Activated CD4-positive, alpha-beta T cell treated with anti-CD3 and anti-CD28 coated beads, Interleukin-2, amount 50 U/mL, for 1 hour (primary cell): Measurements from ENCODE around the gene CUL3.

ENCODE experiments used
- DNase-seq: peaks from one replicate; pipeline ENCODE4 v3.0.0-alpha.2; 2020

The CUL3 gene

GRCh38 chr2:224579411-224579810, 5.8 kb downstream of the CUL3 start:
- no peak for DNase-seq

GRCh38 chr2:224577541-224577940, 7.6 kb downstream of the CUL3 start:
- DNase-seq, result no peak

- no peak for DNase-seq
Measured at GRCh38 chr2:224576088-224576715, 9.0 kb downstream of the CUL3 start.

GRCh38 chr2:224574423-224575084, 10.6 kb downstream of the CUL3 start:
- no peak for DNase-seq

- DNase-seq, result no peak
Measured at GRCh38 chr2:224573724-224574123, 11.4 kb downstream of the CUL3 start.

- DNase-seq, result no peak
Measured at GRCh38 chr2:224572338-224572737, 12.8 kb downstream of the CUL3 start.

DNA sequence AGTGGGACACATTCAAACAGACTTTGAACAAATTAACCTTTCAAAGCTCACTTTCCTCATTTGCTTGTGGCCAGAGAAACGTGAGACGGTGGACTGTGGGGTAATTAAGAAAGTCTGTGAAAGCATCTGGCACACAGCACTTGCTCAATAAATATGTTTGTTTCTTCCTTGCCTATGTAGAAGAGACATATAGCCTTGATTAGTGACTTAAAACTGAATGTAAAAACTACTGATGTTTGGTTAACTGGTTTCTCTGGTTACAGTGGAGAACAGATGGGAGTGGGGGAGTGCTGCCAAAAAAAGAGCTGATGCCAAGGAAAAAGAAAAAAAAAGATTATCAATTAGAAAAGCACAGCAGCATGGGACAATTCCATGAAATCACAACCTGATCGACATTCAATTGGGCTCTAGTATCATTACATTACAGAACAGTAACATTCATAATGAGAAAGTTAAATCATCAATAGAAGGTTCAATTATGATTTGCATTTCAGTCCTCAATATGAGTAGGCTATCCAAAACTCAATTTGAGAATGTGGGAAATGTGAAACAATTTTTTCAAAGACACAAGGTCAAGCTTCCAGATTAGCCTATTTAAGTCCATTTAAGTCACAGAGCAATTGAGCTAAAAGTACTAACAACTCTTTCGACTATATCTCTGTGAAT, 14.7 kb downstream of the CUL3 start:
- DNase-seq, result no peak

GRCh38 chr2:224569654-224570053, 15.5 kb downstream of the CUL3 start:
- no peak for DNase-seq

- DNase-seq, result no peak
Measured at GRCh38 chr2:224565452-224566035, 19.6 kb downstream of the CUL3 start.

DNA sequence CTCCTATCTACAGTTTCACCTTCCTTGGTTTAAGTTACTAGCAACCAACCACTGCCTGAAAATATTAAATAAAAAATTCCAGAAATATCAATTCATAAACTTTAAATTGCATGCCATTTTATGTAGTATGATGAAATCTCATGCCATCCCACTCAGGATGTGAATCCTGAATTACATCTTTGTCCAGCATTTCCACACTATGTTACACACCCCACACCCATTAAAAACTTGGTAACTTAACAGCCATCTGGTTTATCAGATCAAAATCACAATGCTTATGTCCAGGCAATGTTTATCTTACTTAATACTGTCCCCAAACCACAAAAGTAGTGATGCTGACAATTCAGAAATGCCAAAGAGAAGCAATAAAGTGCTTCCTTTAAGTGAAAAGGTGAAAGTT, 21.6 kb downstream of the CUL3 start:
- no peak for DNase-seq

GRCh38 chr2:224562831-224563230, 22.3 kb downstream of the CUL3 start:
- DNase-seq, result no peak

DNA sequence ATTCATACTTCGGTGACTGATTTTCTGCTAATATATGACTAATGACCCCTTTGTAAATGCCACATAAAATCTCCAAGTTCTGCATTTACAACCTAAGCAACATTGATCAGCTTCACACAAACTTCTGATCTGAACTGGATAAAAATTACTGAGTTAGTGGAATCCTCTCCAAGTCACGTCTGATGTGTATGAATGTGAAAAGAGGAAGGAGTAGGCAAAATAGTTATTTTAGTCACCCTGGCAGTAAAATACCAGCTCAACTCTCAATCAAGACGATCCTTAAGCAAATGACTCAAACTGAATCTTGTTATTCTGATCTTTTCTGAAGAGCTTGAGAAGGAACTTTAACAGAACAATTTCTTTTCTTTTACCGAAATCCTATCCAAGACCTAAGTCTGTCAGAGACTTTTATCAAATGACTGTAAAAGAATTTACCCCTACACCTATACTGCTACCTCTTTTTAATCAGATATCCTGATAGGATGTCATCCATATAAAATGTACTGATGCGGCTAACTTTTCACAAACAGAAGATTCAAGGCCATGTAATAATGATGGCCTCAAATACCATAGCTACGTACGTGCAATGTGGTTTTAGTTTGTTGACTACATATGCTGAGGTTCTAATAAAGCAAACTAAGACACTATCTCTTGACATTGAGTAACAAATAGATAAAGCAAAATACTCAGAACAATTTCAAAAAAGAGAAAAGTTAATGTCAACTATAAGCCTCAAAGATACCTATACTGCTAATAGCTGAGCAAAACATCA, 23.7 kb downstream of the CUL3 start:
- no peak for DNase-seq

DNA sequence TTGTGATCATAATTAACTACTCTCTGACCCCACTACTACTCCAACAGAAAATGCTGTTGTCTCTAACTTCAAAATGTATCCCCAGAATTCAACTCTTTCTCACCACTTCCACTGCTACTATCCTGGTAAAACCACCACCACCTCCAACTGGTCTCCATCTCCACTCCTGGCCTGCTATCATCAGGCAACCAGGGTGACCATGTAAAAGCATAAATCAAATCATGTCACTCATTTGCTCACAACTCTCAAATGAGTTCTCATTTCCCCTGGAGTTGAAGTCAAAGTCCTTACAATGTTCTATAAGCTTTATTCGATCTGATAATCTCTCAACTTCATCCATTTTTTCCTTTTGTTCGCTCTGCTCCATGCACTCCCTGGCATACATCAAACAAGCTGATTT, 24.6 kb downstream of the CUL3 start:
- DNase-seq, result no peak

- no peak for DNase-seq
Measured at GRCh38 chr2:224557610-224558009, 27.6 kb downstream of the CUL3 start.

GRCh38 chr2:224556381-224556780, 28.8 kb downstream of the CUL3 start:
- no peak for DNase-seq

DNA sequence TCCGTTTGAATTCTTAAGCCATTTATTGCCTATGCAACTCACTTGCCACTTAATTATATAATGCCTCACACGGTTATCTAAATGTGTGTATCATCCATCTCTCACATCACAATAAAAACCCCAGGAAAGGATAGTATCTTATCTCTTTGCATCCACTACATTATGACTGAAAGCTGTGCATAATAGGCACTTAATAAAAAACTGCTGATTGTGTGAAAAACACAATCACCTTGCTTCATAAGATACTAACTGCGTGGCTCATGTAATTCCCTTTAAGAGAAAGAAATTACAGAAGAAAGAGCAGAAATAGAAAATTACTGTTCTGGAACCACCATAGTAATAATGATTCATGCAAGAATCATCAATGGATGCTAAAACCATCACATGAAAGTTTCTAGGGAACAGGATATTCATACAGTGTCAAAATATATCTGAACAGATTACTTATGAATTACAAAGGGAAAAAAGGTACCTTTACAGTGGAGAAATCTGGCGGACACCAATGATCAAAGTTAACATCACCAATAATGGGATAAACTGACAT, 29.3 kb downstream of the CUL3 start:
- DNase-seq, result no peak

GRCh38 chr2:224552771-224553170, 32.4 kb downstream of the CUL3 start:
- DNase-seq, result no peak

- DNase-seq, result no peak
Measured at GRCh38 chr2:224551693-224552092, 33.5 kb downstream of the CUL3 start.

GRCh38 chr2:224546926-224547325, 38.2 kb downstream of the CUL3 start:
- no peak for DNase-seq

DNA sequence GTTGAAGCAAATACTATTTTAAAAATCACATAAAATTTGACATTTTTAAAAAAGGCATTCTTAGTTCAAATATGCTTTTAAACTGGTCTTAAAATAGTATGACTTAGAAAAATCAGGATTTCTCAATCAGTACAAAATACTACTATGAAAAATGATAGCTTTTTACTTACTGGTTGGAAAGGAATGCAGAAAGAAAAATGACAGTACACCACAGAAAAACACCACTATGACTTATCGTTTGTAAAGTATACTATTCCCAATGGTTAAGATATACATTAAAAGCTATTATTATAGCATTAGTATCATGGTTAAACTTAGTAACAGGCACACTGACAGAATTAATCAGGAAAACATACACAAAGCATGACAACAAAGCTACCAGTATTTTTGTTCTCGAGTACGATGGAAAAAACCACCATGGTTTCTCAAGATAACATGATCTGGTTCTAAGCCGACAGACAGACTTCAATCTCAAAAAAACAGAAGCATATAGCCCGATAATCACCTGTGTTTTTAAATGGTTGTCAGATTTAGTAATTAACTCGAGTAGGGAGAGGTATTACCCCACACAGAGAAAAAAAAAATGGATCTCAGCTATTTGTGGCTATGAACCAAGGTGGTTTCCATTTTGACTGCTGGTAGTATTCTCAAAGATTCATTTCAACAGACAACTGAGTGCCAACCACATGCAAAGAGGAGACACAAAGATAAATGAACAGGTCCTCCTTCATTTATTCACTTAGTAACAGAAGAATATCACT, 39.1 kb downstream of the CUL3 start:
- DNase-seq, result no peak

DNA sequence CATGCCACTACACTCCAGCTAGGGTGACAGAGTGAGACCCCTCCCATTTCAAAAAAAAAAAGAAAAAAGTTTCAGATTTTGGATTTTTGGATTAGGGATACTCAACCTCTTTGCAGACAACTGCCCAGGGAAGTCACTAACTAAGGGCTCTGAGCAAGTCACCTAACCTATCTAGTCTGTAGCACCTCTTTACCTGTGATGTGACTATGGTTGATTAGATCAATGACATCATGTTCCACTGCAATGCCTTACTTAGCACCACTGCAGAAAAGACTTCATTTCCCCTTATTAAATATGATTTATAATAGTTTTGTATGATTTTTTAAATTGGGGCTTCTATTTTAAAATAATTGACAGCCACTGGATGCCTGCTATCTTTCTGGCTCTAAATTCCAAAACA, 41.2 kb downstream of the CUL3 start:
- DNase-seq, result no peak

- no peak for DNase-seq
Measured at GRCh38 chr2:224538561-224539138, 46.5 kb downstream of the CUL3 start.
